Inferior parietal cortex (tissue), 1 donor: ENCODE data around the gene PGBD5.

ENCODE experiments used
- DNase-seq: peaks from one replicate; pipeline ENCODE4 v3.0.0-alpha.2; 2016; ENCODE audit errors: extremely low spot score

PGBD5 gene

DNA sequence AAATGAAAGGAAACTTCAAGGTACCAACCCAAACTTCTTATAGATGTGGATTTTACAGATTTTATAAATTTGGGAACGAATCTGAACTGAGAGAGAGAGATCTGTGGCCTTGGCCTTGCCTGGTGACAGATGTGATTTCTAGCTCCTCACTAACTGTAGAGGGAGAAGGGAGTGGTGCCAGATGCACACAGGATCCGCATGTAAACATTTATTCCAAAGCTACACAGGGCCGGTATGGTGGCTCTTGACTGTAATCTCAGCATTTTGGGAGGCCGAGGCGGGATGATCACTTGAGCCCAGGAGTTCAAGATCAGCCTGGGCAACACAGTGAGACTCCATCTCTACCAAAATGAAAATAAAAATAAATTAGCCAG lies 77.1 kb downstream of the PGBD5 start:
- DNase-seq = no peak

DNA sequence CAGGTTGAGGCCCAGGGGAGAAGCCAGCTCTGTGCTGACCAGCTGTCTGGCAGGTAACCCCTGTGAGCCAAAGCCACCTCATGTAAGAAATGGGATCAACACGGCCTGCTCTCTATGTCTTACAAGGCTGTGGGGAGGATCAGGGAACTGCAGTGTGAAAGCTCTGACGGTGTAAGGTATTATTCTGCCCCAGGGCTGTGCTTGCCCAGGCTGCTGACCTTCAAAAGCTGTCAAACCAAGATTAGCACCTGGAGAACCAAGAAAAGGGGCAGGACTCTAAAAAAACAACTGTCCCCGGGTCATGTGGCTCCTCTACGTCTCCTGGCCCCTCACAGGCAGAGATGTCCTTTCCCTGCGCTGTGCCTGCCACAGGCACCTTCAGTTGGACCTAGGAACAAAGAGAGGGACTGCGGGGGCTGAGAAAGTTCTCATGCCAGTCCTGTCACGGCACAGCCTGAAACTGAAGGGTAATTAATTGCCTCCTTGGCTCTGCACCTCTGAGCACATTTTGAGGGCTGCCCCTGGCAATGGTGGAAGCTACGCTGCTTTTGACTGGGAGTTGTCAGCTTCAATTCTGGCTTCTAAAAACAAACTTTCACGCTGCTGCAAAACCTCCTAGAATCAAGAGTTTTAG lies 77.6 kb downstream of the PGBD5 start:
- no peak for DNase-seq

DNA sequence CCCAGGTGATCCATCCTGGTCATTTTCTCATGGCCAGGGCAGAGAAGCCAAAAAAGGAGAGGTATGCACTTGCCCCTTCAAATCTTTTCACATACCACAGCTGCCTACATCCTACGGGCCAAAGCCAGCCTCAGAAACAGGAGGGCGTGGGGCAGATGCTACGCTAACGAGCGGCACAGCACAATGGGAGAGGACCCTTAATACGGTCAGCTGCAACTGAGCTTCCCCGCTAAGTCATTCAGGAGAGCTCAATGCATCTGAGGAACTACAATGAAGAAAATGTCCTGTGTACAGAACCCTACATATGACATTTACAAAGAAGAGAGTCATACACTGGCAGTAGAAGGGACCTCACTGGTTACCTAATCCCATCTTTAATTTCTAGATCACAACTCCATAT lies 78.2 kb downstream of the PGBD5 start:
- DNase-seq = no peak

DNA sequence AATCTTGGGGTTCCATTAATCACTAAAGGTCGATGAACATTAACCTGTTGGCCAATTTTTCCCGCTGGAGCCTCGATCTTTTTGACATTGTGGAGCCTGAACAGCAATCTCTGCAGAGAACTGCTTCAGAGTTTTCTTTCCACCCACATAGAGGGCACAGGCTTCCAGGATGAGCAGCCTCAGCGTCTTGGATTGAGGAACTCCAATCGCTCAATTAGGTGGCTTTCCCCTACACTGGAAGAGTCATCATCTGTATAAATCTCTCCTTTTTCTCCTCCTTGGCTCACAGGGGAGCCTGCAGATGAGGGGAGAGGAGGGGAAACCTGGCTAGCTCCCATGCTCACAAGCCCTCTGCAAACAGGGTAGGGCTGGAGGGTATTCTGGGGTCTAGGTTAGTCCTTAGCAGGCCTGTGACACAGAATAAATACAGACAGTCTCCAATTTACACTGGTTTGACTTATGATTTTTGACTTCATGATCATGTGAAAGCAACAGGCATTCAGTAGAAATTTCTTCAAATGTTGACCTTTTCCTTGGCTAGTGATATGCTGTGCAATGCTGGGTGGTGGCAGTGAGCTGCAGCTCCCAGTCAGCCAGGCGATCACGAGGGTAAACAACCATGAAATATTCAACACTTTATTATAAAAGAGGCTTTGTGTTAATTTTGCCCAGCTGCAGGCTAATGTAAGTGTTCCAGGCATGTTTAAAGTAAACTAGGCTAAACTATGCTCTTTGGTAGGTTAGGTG lies 80.8 kb downstream of the PGBD5 start:
- DNase-seq = peak; percentile 71

DNA sequence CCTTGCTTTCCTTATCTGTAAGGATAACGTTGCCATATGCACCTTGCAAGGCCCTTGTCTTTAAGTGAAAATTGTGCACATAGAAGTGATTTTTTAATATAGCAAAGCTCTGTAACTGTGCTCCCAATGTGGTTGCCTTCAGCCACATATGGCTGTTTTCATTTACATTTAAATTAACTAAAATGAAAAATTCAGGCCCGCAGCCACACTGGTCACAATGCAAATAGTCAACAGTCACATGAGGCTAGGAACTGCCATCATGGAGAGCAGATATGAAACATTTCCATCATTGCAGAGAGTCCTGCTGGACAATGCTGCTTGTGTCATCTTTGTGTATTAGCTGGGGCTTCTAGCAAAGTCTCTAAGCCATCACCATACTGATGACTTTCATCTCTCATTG lies 83.4 kb downstream of the PGBD5 start:
- DNase-seq = no peak

DNA sequence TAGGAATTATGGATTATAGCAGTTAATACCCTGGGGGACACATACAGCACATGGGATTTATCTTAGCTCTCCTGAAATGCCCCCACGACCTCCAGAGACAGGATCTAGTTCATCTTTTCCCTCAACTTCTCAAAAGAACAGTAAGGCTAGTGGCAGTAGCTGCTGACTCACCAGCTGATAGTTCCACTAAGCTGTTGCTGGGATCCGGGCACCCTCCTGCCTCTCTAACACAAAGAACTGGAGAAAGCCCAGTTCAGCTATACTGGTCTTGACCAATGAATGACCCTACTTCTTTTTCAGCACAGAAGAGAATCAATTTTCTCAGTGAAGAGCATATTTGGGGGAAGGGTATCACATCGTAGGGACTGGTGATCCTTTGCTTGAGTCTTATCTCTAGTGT lies 84.1 kb downstream of the PGBD5 start:
- DNase-seq = no peak

DNA sequence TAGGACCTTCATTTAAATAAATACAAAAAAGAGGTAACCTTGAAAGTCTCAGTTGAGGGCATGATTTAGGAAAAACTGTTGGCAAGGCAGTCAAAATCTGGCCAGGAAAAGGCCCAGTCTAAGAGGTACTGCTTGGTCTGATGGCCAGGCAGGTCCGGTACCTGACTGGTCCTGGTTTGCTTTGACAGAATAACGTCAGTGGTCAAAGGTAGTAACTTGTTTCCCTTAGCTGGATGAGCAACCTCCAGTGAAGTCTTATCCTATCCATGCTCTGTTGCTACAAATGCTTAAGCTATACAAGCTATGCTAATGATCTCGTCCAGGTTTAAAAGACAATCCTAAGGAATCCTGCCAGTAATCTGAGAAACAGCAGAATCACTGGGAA lies 85.0 kb downstream of the PGBD5 start:
- DNase-seq = no peak

DNA sequence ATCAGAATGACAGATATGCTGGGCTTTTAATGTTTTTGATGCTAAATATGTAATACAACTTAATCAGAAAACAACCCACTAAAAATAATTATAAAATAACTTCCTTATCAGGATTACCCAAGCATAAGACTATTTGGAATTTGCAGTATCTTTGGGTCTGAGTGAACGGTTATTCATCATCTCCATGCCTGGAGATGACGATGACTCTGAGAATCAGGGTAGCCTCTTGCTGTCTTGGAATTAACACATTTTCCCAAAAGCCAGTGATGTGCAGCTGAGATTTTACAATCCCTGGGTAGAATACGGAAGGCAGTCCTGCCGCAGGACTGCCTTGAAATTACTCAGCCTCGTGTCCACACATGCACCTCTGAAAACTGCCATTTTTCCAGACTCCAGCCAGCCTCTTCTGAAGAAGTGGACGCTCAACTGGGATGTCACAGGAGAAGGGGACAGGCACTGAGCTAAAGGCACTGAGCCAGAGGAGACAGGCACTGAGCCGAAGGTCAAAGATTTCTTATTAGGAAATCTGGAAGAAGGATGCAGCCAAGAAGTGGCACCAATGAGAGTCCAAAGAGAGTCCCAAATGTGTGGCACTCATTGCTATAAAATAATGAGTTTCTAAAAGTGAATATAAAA lies 85.5 kb downstream of the PGBD5 start:
- no peak for DNase-seq

DNA sequence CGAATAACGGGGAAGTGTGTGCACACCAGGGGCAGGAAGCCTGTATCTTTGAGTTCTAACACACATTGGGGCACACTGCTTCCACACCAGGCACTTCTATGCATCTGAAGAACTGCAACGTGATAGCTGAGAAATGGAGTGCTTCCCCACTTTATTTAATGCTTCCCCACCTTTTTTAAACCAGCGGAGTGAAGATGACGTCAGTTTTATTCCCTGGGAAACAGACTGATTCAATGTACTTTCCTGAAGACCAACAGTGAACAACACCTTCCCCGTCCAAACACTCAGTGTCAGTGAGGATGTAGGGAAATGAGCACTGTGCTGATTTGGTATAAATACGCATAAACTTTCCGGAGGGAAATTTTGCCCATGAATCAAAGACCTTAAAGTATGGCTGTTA lies 87.1 kb downstream of the PGBD5 start:
- DNase-seq = no peak

DNA sequence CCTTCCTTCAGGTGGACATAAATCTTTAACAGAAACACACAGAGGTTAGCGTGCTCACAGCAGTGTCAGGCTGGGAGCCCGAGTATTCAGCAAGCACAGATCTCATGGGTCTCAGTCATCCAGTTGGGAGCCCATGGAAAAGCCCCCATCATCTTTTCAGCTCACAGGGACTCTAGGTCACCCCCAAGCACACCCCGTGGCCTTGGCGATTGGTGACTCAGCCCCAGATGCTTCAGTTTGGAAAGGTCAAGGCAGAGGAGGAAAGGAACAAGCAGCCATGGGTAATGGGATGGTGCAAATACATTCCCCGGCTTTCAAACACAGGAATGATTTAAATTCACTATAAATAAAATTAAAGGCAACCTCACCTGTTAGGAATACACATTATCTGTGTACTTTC lies 88.9 kb downstream of the PGBD5 start:
- DNase-seq = no peak

DNA sequence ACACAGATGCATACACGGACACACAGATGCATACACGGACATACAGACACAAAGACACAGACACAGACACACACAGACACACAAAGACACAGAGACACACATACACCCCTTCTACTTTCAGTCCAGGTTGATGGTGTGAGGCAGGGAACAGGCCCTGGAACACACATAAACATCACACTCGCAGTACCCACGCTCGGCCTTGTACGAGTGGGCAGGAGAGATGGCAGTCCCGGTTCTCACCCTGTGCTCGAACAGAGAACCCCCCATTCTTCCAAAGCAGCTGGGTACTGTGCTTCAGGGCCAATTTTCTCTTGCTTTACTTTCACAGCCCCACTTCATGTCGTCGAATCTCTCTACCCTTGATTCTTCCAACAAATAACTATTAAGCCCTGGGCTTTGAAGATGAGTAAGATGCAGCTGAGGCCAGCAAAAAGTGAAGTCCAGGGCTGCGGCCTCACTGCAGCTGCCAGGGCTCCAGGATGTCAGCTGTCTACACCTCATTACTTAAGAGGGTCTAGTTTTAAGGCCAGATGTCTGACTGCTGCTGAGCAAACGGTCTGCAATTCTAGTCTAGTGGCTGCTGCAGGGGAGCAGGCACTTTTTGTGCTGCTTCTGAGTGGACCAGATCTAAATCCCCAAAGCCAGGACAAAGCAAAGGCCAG lies 90.1 kb downstream of the PGBD5 start:
- no peak for DNase-seq

DNA sequence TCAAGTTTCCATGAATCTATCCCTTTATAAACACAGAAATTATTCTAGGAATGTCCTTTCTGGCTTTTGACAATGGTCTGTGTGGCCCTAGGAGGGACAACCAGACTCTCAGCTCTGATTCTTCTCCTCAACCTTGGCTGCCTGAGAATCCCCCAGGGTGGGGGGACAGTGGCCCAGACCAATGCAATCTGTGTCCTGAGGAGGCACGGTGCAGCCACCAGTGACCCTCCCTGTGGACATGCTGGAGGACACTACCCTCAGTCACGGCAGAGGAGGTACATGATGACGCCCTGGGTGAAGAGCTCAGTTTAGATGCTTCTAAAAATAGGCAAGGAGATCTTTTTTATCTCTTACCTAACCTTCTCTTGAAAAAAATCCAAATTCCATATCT lies 91.7 kb downstream of the PGBD5 start:
- DNase-seq = no peak

DNA sequence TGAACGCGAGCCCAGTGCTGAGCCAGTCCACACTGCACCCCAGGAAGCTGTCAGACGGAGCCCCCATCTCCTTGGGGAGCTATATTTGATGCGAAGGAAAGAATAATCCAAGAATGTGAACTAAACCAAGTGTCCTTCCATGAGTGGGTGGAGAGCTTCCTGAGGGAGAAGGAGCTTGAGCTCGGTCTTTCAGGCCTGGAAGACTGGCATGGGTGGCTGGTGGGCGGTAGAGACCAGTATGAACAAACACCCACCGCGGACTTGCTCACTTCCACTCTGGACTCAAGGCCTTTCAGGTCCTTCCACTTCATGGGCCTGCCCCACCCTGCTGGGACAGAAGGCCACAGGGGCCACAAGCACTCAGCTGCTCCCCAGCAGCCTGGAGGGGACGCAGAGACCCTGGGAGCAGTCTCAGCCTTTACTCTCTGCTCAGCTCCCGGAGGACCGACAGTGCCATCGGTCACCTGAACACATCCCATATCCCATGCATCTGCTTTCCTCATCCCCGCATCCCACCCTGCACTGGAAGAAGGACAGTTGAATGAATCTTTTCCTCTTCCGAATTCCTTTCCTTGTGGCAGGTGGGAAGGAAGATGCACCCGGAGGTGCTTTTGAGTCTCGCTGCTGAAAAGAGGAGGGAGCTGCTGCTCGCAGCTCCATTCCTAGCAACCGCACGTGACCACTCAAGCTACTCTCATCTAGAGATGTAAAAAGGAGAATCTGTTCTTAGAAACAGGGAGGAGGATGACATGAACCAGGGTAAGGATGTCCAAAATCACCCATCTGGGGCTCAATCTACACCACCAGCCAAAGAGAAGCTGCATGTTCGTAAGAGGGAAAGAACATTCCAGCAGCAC lies 92.3 kb downstream of the PGBD5 start:
- DNase-seq = no peak

DNA sequence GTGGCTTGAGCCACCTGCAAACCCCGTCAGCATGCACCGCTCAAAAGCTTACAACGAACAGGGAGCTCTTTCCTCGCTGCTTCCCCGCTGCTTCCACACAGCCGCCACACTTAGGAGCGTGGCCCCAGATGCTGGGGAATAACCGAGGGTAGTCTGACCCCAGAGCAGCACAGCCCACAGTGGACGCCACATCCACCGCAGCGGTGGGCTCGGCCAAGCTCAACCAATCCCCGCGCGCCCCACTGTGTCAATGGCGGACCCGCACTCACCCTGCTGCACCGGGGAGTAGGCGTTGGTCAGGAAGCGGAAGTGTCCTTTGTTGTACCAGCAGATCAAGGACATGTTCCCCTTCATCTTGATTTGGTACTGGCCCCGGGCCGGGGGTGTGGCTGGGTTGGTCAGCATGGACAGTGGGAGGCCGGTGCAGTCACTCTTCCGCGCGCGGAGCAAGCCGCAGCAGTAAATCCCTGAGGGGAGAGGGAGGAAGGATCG lies 93.5 kb downstream of the PGBD5 start:
- no peak for DNase-seq

DNA sequence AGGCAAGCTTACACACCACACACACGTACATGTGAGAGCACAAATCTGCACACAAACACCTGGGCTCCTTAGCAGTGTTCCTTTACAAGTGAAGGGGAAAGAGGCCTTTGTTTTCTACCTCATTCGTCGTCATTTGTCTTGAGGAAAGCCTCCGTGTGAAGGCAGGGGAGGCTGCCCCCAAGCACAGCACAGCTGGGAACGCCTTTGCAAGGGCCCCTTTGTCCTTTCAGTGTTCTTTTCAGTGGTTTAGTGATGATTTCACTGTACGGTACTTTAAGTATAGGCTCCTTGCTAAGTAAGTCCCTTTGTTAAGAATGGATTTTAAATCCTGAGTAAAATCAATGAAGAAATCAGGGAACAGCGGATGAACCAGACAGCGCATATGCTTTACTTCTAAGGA lies 94.1 kb downstream of the PGBD5 start:
- DNase-seq = no peak

DNA sequence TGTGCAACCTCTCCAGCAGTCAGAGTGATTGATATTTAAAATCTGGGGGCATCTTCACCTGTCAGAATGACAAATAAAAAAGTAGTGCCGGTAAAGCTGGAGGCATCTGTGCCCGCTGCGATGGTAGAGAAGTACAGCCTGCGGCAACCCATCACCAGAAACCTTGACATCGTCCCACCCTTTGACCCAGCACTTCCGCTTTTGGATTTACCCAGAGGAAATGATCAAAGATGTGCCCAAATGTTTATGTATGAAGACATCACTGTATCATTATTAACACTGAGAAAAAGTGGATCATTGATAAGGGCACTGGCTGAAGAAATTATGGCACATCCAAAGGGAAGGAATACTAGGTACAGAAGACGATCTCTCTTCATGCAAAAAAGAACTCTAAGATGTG lies 96.0 kb downstream of the PGBD5 start:
- no peak for DNase-seq

DNA sequence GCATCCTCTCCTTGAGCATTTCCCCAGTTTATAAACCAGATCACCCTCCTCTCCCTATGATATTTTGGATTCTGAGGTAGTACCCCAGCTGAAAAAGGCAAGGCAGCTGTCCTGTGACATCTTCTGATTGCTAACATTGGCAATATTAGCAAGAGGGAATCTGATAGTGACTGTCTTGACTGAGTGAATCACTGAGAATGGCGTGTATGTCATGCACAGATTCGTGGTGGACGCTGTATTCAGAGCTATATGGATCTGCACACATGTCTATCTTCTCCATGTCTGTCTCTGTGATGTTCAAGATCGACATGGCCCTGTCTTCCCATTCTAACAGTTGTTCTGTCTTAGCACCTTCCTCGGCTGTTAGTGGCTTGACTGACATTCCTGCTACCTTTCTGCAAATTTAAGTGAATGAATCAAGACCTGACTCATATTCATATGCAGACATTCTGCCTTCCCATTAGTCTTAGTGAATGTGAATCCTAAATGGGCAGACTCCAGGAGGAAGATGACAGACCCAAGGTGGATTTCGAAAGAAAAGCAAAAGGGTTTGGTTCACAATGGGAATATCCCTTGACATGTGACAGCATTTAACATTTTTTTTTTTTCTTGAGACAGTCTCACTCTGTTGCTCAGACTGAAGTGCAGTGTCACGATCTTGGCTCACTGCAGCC lies 97.7 kb downstream of the PGBD5 start:
- no peak for DNase-seq

DNA sequence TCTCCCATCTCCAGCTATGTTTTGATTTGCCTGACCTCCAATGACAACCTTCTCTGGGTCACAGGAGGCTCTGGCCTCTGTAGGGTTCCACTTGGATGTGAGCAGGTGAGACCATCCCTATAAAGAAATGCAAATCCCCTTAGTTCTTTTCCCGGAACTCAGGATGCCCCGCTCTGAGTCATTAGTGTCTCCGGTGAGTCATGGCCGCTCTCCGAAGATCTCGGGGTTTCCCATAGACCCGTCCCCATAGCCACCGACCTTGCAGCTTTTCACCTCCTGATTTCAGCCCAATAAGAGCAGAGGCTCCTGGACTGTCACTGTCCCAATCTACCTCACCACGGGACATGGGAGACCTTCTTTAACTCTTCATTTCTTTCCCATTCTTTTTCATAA lies 98.2 kb downstream of the PGBD5 start:
- no peak for DNase-seq

DNA sequence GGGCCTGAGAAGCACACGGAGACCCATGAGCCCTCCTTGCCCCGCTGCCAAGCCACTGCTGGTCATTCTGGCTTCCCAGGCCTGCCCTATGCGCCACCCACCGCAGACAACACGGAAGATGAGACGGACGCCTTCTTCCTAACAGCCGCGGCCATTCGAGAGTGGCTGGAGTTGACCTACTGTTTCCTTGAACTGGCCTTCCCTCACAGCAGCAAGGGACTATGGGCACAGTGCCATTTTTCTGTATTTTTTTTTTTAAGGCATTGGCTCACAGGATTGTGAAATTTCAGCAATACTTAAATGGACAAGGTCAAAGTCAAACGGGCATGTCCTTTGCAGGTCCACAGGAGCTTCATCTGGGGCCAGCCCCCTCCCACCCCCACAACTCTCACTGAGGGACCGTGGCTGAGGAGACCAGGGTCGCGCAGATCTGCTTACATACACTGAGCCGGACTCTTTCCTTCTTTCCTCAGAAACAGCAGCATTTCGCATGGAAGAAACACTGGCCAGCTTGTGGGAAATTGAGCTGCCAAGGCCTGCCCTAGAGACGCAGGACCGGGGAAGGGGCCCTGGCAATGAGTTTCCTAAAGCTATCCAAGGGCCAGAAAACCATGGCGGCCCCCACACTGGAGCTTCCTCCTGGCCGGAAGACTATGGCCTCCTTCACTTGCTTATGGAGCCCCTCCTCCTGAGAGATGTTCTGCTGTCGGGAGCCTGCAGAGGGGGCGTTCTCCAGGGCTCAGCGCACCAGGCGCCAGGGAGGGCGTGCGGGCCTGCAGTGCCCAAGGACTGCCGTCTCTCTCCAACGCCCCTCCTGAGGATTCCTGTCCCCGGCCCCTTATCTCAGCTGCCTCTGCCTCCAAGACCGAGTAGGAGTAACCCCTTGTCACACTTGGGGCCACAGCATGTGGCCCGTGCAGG lies 98.9 kb downstream of the PGBD5 start:
- no peak for DNase-seq

DNA sequence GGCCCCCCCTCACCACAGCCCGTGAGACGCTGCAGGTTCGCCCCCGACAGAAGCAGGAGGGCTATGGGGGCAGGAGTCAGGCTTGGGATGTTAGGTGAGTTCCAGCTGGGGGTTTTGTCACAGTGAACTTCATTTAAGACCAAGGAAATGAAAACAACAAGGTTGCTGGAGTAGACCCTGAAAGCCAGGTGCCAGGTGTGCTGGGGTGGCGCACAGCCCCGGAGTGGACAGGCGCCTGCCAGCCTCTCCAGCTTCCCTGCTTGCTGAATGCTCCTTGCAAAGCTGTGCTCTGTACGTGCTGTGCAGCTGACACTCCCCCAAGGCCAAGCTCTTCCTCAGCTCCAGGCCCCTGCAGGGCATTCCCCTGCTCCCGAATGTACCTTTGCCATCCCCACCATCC lies 102.4 kb downstream of the PGBD5 start:
- no peak for DNase-seq
